Adipose tissue (tissue), 3 donors: ENCODE data around the gene WWTR1. TPM values are rescaled to one million over a fixed set of nuclear protein-coding genes. Genes with fewer than 3 reads are reported as not detected.

Experiments used
- H3K27ac ChIP-seq: one replicate; pipeline ENCODE4 v1.5.1; 2013; ENCODE audit warnings: low read depth, low read length
- WGBS, 3 donors: extraction: QIAGEN DNeasy Blood & Tissue Kit; methylation state at CpG; one replicate each; pipeline ENCODE4 v1.1.7; 2013; 5-methylcytosine and 5-hydroxymethylcytosine counted together
- polyA plus RNA-seq, 3 donors: library from polyadenylated mRNA; stranded (reverse); fragments of 200-250 nt; gene quantifications; one replicate each; pipeline ENCODE4 v1.2.3, GENCODE V29; 2013
- donor health status: healthy with polysubstance abuse.
- donor health status: Bipolar disorder and iron deficiency.
- donor health status: healthy.

WWTR1 gene
- polyA plus RNA-seq: 10 to 100 TPM; 14.3 to 74.1 (median 46.8) TPM

DNA sequence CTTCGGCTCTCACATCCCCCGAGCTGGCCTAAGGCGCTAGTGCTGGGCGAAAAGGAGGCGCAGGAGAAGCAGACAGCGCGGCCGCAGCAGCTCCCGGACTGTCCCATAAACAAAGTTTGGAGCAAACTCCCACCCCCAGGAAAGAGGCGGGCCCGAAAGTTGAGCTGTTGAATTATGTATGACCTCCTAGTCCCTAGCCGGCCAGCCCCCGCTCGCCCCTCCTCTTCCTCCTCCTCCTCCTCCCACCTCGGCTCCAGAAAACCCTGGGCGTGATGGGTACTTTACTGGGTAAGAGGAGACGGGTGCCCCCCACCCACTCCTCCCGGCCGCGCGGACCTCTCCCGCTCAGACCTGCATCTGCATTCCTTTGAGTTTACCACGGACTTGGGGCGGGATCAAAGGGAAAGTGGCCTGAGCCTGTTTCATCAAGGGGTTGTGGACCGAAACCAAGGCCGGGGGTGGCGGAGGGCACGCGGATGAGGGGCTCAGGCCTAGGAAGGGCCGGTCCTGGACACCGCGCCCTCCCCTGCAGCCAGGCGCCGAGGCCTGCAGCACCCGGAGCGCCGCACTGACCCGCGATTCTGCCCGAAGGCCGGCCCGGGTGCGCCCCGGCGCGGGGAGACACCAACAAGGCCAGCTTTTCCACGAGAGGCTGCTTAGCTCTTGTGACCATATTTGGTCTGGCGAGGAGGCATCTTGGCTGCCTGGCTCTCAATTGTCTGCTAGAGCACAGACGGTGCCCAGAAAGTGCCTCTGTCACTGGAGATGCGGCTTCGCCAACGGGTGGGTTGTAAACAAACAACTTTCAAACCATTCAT is at the start of gene WWTR1:
TSS of gene WWTR1 (minus strand) at position 100 of the 818 bp plus-strand sequence. CDS start 719 bp downstream, outside the sequence.
- WGBS, 3 donors: 0 to 1% (median 0%) methylated on average over 51 to 52 of the region's 52 CpGs
- peak within 1 kb of the TSS; percentile 68 for H3K27ac ChIP-seq

DNA sequence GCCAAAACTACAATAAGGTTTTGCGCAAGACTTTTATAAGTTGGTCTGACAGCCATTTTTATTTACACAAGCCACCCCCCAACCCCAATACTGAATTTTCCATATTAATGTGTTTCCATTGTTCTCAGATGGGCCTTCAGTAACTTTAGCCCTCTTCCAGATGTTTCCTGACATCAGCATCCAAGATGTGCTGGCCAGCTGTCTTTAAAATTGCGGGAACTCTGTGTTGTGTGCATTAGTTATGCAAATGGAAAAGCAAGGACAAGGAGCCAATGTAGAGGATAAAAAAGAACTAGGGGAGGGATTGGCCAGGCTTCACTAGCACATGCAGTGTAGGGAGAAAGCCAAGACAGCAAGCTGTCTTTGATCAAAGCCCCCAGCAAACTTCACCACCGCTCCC is 49.1 kb upstream of the WWTR1 start:
- no peak overlapping the region for H3K27ac ChIP-seq

DNA sequence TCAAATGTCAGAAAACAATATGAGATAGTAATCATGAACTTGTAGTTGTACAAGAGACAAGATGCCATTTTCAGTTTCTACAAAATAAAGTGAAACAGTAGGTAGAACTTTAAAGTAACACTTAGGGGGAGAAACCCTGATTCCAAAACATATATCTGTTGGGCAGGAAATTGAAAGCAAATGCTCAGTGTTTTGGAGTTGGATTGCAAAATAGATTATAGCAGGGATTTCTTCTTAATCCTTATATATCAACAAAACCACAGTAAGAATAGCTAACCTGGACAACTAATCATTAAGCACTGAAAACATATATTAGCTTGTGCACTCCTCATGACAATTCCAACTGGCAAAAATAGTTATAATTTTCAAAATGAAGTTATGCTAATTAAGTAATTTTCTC is 47.6 kb upstream of the WWTR1 start:
- no peak overlapping the region for H3K27ac ChIP-seq

More for the DNA sequence above, 49.1 kb upstream of the WWTR1 start:
- WGBS, 3 donors: 61 to 80% (median 67%) methylated on average over 3 of the region's 3 CpGs

DNA sequence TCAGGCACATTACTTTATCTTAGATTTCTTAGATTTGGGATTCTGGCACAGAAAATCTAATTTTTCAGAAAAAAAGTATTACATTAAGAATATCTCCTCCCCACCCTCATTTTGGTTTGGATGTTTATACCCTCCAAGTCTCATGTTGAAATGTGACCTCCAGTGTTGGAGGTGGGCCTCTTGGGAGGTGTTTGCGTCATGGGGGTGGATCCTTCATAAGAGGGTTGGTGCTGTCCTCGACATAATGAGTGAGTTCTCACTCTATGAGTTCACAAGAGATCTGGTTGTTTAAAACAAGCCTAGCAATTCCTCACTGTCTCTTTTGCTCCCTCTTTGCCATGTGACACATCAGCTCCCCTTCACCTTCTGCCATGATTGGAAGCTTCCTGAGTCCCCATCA is 45.6 kb upstream of the WWTR1 start:
- 54 to 87% (median 68%) methylated on average over 2 of the region's 2 CpGs for WGBS, 3 donors
- H3K27ac ChIP-seq: no peak overlapping the region

DNA sequence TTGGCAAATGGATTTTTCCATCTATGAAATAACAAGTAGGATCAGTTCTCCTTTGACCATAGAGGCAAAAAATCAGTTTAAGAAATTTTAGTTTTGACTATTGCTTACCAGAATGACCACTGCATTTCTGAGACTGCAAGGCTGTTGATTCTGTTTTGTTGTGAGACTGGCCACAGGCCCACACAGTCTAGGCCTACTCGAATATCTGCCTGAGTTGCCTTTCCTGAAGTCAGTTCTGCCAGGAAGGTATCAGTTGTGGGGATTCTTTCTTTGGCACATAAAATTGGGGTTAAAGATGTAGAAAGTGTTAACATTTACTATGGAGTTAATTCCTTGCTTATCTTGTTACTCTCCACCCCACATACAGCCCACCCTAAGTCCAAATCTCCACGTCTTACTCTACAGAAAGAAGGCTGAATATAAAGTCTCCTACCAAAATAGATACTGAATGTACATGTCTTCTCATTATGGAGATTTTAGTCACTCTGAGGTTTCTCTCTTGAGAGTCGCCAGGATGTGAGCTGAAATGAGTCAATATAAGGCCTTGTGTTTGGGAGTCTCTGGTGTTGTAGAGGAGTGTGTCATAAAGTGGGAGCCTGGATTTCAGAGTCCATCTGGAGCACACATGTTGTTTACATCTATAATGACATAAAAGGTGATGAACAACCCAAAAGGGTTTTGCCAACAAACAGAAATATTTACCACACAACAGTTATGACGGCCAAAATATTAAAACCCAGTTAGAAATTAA is 45.0 kb upstream of the WWTR1 start:
- no peak overlapping the region for H3K27ac ChIP-seq
- 61 to 81% (median 67%) methylated on average over 4 of the region's 4 CpGs for WGBS, 3 donors

DNA sequence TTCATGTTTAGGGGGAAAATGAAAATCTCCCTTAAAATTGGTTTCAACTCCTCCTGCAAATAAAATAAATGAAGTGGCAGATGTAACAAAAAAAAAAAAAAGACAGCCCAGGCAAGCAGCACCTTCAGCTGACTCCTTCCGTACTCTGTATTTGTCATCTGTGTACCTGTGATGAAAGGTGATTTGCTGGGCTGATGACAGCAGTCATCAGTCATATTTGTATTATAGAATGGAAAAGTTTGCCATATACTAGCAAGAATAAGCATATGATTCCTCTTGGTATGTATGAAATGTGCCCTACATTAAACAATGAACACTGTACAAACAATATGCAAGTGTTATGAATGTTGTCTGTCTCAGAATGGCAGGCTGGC is 44.1 kb upstream of the WWTR1 start:
- H3K27ac ChIP-seq: no peak overlapping the region
- 95 to 97% (median 96%) methylated on average over 1 of the region's 1 CpG for WGBS, 3 donors

DNA sequence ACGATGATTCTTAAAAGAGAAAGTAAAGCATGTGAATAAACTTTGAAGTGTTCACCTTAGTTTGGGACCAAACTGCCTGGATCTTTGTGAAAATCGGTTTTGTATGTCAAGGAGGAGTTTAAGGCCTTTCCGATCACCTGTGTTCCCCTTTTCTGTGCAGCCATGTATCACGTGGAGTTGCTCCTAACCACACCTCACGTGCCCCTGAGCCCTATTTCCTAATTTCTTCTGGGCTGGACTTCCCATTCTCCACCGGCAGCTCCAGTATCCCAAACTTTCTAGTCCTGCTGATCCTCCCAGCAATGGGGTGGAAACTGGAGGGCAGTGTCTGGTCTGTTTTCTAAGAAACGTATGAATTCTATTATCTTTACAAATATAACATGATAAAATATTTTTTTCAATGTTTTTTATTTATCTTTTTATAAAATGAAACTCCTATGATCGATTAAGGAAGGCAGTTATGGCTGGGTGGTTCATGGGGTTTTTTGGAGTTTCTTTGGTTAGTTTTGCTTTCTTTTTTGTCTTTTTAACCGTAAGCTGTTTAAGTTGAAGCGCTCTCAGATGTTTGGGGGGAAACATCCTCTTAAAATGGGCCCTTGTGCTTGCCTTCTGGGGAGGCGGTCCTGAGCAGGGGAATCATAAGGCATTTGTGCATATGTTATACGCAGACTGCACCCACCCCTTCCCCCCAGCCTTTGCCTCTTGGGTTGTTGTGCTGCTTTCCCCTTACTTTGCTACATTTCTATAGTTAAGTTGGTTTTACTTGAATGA is 43.6 kb upstream of the WWTR1 start:
- H3K27ac ChIP-seq: no peak overlapping the region
- WGBS, 3 donors: 84 to 90% (median 86%) methylated on average over 12 of the region's 12 CpGs

DNA sequence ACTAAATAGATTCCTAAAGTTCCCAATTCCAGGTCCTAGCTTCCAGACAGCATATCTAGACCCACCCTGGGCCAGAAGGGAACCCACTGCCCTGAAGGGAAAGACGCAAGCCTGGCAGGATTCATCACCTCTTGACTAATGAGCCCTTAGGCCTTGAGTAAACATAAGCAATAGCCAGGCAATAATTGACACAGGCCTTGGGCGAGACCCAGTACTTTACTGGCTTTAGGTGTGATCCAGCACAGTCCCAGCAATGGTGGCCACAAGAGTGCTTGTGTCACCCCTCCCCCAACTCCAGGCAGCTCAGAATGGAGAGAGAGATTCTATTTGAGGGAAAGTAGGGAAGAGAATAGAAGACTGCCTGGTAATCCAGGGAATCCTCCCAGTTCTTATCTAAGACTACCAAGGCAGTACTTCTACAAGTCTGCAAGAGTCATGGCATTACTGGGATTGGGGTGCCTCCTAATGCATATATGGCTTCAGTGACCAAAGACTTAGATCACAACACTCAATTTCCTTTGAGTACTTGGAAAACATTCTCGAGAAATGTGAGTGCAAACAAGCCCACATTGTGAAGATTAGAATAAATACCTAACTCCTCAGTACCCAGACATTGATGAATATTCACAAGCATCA is 30.4 kb upstream of the WWTR1 start:
- no peak overlapping the region for H3K27ac ChIP-seq
- WGBS, 3 donors: 81 to 93% (median 88%) methylated on average over 3 of the region's 3 CpGs

DNA sequence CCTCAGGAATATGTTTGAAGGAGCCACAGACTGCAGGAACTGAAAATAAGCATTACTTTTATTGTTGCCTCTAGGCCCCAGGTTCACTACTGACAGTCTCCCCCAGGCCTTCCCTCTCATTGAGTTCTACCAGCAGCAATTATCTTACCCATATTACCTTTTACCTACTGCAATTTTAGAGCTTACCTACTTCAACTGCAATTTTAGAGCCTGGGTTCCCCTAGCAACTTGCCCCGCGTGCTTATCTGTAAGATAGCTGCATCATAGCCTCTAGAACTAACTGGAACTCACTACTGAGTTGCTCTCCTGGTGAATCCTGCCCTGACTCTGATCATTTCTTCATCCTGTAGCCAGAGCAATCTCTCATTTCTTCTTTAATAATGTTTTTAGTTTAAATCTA is 29.2 kb upstream of the WWTR1 start:
- 88 to 96% (median 94%) methylated on average over 2 of the region's 2 CpGs for WGBS, 3 donors
- H3K27ac ChIP-seq: no peak overlapping the region

DNA sequence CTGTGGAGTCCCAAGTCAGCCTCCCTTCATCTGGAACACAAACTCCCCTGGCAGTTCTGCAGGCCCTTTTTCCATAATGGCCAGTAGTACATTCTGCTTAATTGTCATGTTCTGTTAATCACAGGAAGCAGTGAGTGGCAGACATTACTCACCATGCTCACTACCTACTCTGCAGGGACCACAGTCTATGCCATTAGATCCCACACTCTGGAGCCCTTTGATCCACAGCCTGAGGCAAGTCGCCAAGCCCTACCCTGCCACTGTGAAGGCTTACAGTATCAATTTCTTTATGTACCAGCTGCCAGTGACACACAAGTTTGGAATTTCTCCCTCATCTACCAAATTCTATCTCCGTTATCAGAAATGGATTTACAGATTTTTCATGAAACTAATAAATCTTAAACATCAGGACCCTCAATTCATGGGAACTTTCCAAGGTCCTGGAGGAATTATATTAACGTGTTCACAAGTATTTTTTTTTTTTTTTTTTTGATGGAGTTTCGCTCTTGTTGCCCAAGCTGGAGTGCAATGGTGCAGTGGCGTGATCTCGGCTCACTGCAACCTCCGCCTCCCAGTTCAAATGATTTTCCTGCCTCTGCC is 20.6 kb upstream of the WWTR1 start:
- 93 to 96% (median 94%) methylated on average over 7 of the region's 7 CpGs for WGBS, 3 donors
- no peak overlapping the region for H3K27ac ChIP-seq

DNA sequence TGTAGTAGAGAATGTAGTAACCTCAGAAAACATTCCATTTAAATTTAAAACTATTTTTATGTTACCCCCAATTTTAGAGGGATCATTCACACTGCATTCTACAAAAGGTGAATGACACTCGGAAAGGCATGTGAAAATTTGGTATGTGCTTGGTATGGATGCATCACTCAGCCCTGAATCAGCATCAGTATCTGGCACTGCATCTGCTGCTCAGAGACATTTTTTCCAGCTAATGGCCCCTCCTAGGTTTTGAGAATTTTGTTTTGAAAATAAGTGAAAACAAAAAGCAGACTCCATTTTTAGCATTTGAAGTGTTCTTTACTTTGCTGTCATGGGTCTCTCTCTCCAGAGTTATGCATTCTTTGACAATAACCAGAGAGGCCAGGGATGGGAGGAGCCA is 15.6 kb upstream of the WWTR1 start:
- WGBS, 3 donors: 96 to 97% (median 96%) methylated on average over 1 of the region's 1 CpG
- H3K27ac ChIP-seq: no peak overlapping the region

DNA sequence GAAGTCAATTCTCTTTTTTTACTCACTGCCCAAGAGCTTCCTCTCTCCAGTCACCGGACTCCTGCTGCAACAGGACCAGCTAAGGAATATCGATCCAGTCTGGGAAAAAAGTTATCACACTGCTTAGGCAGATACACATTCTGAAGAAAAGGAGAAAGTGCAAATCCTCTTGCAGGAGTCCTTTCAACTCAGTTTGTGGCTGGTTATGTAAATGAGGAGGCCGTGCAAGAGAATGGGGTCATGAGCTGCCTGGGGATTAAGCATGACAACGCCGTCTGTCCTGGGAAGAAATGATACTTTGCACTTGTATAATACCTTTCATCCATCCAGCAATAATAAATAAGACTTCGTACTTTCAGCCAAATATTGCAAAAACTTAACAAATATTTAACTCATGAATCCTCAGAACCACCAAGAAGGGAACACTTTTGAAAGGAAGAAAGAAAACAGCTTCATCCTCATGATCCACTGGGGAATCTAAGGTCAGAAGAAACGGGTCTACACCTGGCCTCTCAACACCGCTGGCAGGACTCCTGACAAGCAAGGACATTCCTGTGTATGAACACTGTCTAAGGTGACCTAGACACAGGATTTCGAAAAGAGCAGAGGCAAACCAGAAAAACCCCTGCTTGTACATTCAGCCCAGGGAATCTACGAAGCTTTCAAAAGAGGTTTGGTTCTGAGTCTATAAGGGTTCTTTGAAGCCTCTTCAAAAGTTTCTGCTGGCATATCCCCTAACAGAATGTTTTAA is 13.1 kb upstream of the WWTR1 start:
- H3K27ac ChIP-seq: no peak overlapping the region
- whole genome bisulfite sequencing, 3 donors: 30 to 73% (median 68%) methylated on average over 10 of the region's 10 CpGs

DNA sequence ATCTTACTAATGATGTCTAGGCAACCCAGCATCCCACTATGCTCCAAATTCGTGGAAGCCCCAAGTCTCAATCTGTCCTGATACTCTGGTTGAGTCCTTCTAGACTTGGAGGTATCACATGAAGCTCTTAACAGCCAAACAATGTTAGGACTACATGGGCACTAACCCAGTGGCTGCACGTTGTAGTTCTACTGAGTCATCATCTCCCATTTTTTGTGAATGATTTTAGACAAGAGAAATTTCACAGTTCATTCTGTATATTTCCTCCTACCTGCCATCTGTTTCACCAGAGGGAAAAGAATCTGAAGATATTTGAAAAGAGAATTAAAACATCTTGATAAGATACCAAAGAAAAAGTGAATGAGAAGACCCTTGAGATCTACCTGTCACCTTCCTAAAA is 9.8 kb upstream of the WWTR1 start:
- WGBS, 3 donors: 68 to 79% (median 77%) methylated on average over 2 of the region's 2 CpGs
- H3K27ac ChIP-seq: no peak overlapping the region

DNA sequence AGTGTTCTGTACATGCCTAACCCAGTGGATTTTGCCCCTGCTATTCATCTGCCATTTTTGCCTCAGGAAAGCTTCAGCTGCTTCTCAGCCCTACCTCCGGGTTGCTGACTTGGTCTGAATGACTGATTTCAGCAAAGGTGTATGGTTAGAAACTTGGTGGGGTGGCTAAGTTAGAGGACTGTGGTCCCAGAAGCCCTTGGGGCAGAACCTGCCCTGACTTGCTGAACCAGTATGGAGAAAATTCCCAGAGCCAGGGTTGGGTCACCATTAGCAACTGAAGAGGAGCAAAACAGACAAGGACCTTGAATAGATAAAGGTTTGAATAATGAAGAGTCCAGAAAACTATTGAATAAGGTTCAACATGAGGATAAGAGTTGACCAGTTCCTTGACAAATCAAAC is 6.1 kb upstream of the WWTR1 start:
- no peak overlapping the region for H3K27ac ChIP-seq
- 85 to 90% (median 88%) methylated on average over 1 of the region's 1 CpG for WGBS, 3 donors

DNA sequence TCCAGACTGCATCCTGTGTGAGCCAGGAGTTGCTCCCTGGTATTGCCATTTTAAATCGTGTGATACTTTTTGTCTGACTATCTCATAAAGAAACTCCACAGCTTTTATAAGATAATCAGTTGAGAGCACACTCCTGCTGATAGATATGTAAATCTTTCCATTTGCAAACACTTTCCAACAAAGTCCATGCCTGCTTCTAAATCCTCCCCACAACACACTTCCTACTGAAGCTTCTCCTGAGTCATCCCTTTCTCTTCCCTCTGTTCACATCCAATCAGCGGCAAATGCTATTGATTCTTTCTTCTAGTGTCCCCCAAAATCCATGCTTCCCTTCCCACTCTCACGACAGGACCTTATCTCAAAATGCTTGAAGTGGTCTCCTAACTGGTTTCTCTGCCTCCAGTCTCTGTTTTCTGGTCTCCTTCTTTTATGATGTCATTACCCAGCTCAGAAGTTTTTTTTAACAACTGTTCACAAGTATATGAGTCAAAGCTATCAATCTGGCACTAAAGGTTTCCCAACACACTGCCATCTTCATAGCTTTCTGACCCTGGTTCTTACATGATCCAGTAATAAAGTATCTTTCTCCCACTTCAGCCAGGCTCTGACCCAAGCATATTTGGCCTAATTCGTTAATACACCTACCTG is 4.5 kb upstream of the WWTR1 start:
- 80 to 87% (median 83%) methylated on average over 4 of the region's 4 CpGs for WGBS, 3 donors
- no peak overlapping the region for H3K27ac ChIP-seq

DNA sequence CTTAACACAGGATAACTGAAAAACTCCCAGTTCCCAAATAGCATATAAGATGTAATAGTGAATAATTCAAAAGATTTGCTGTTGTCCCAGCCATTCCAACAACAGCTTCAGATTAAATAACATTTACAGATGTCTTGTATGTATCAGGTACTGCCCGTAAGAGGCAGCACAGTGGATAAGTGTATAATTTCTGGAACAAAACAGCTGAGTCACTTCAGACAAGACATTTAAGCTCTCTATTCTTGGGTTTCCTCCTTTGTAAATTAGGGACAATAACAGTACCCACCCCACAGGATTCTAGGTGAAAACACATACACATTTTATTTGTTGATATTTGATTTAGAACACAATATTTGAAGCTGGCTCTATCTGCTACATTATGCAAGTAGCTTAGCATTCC is 2.6 kb upstream of the WWTR1 start:
- no peak overlapping the region for H3K27ac ChIP-seq
- 76 to 93% (median 83%) methylated on average over 1 of the region's 1 CpG for WGBS, 3 donors
